Neuronal stem cell (in vitro differentiated cells): Measurements from ENCODE around the gene BTG4.

ENCODE experiments used
- DNase-seq: peaks from one replicate; pipeline ENCODE4 v3.0.0-alpha.2; 2013; ENCODE audit warnings: low spot score
- H2AFZ ChIP-seq: one replicate; pipeline ENCODE4 v1.6.1; 2013; ENCODE audit warnings: mild to moderate bottlenecking, low read length, inconsistent platforms
- H2AK5ac ChIP-seq: 2 replicates; pipeline ENCODE4 v1.6.1; 2013; ENCODE audit warnings: low read depth, mild to moderate bottlenecking, inconsistent platforms, low read length, moderate library complexity, mixed read lengths
- H2BK120ac ChIP-seq: 2 replicates; pipeline ENCODE4 v1.6.1; 2013; ENCODE audit warnings: low read depth, mild to moderate bottlenecking, inconsistent platforms, low read length, moderate library complexity, mixed read lengths
- H2BK12ac ChIP-seq: one replicate; pipeline ENCODE4 v1.6.1; 2013; ENCODE audit warnings: low read length, inconsistent platforms
- H2BK15ac ChIP-seq: 2 replicates; pipeline ENCODE4 v1.6.1; 2013; ENCODE audit warnings: mild to moderate bottlenecking, low read length, inconsistent platforms, mixed read lengths
- H2BK5ac ChIP-seq: one replicate; pipeline ENCODE4 v1.6.1; 2013; ENCODE audit warnings: inconsistent platforms, mild to moderate bottlenecking, low read length, moderate library complexity
- H3K14ac ChIP-seq: one replicate; pipeline ENCODE4 v1.6.1; 2013; ENCODE audit warnings: low read length, inconsistent platforms
- H3K18ac ChIP-seq: 2 replicates; pipeline ENCODE4 v1.6.1; 2013; ENCODE audit warnings: low read length, inconsistent platforms
- H3K23ac ChIP-seq: 2 replicates; pipeline ENCODE4 v1.6.1; 2013; ENCODE audit warnings: low read depth, mild to moderate bottlenecking, mixed read lengths, low read length, inconsistent platforms; ENCODE audit not compliant: poor library complexity
- H3K27ac ChIP-seq: replicated peaks from 3 replicates; pipeline ENCODE4 v1.5.1; 2013; ENCODE audit warnings: low read length, inconsistent platforms
- H3K27me3 ChIP-seq, 3 experiments: 2 replicates each; pipeline ENCODE4 v1.6.1; 2013; ENCODE audit warnings: low read length in 3 of 3, mild to moderate bottlenecking in 2 of 3, inconsistent platforms in 1 of 3, low read depth in 1 of 3, mixed read lengths in 1 of 3, moderate library complexity in 1 of 3; ENCODE audit not compliant: control insufficient read depth in 3 of 3, insufficient read depth in 3 of 3
- H3K36me3 ChIP-seq, 2 donors: replicated peaks in 1 of 2; 2 replicates each; pipeline ENCODE4 v1.6.1; 2013; ENCODE audit warnings: low read length in 2 of 2; ENCODE audit not compliant: control insufficient read depth in 2 of 2, insufficient read depth in 2 of 2
- H3K4ac ChIP-seq: 2 replicates; pipeline ENCODE4 v1.6.1; 2013; ENCODE audit warnings: inconsistent platforms, mild to moderate bottlenecking, low read length, moderate library complexity
- H3K4me1 ChIP-seq, 2 donors: 1 replicate in 1 of 2; 2 replicates in 1 of 2; pipeline ENCODE4 v1.6.1; 2013; ENCODE audit warnings: low read length in 2 of 2, low read depth in 1 of 2; ENCODE audit not compliant: control insufficient read depth in 2 of 2, insufficient read depth in 1 of 2
- H3K4me2 ChIP-seq: one replicate; pipeline ENCODE4 v1.6.1; 2013; ENCODE audit warnings: mild to moderate bottlenecking, low read length, inconsistent platforms; ENCODE audit not compliant: insufficient read depth, poor library complexity, severe bottlenecking
- H3K4me3 ChIP-seq, 2 donors: 2 replicates each; pipeline ENCODE4 v1.5.1; 2013; ENCODE audit warnings: low read length in 2 of 2, mild to moderate bottlenecking in 2 of 2, inconsistent platforms in 1 of 2, moderate library complexity in 1 of 2
- H3K79me1 ChIP-seq: one replicate; pipeline ENCODE4 v1.6.1; 2013; ENCODE audit warnings: low read depth, mild to moderate bottlenecking, inconsistent platforms, low read length, moderate library complexity
- H3K9ac ChIP-seq: one replicate; pipeline ENCODE4 v1.6.1; 2013; ENCODE audit warnings: mild to moderate bottlenecking, low read depth, low read length, inconsistent platforms; ENCODE audit not compliant: poor library complexity
- H3K9me3 ChIP-seq, 2 donors: replicated peaks in 1 of 2; 2 replicates each; pipeline versions ENCODE3 to v1.6.1; 2013; ENCODE audit warnings: low read length in 2 of 2, mild to moderate bottlenecking in 2 of 2, inconsistent platforms in 1 of 2, low read depth in 1 of 2, mixed read lengths in 1 of 2, moderate library complexity in 1 of 2; ENCODE audit not compliant: control insufficient read depth in 2 of 2, insufficient read depth in 1 of 2
- H4K8ac ChIP-seq: one replicate; pipeline ENCODE4 v1.6.1; 2013; ENCODE audit warnings: low read depth, mild to moderate bottlenecking, inconsistent platforms, low read length, moderate library complexity
- H4K91ac ChIP-seq: one replicate; pipeline ENCODE4 v1.6.1; 2013; ENCODE audit warnings: low read length, low read depth, mild to moderate bottlenecking, inconsistent platforms; ENCODE audit not compliant: poor library complexity
- WGBS, 2 donors: extraction: QIAGEN DNeasy Blood & Tissue Kit; methylation state at CpG; one replicate each; pipeline ENCODE4 v1.1.7; 2013; ENCODE audit warnings: missing lambda C conversion rate in 2 of 2, mixed read lengths in 1 of 2; ENCODE audit not compliant: insufficient read length in 2 of 2, insufficient replicate concordance in 1 of 2; ENCODE audit errors: extremely low coverage in 2 of 2; 5-methylcytosine and 5-hydroxymethylcytosine counted together

BTG4 gene

GRCh38 chr11:111550258-111550657, 38.1 kb upstream of the BTG4 start:
- Histone ChIP-seq H2BK5ac (no peak overlapping the region), H2AK5ac (no peak overlapping the region), H3K23ac (no peak overlapping the region), H4K8ac (no peak overlapping the region), H2BK15ac (no peak overlapping the region), H3K18ac (no peak overlapping the region), H2BK120ac (no peak overlapping the region), H4K91ac (no peak overlapping the region), H3K4me2 (no peak overlapping the region), H3K27me3 (peaks cover 0 to 36% (median 0%) of the 10 kb centered on the region in 3 experiments), H3K4ac (no peak overlapping the region), H2BK12ac (no peak overlapping the region), H3K4me1 (no peaks in the 10 kb centered on the region), H3K4me3 (no peak overlapping the region), H3K79me1 (no peaks in the 10 kb centered on the region), H3K36me3 (no peaks in the 10 kb centered on the region), H2AFZ (no peak overlapping the region), H3K9me3 (no peaks in the 10 kb centered on the region), H3K14ac (no peak overlapping the region), H3K27ac (no peak overlapping the region), H3K9ac (no peak overlapping the region)
- WGBS, 2 donors = no CpG with 5 or more reads among the region's 2 CpGs
- no peak for DNase-seq

- Histone ChIP-seq H3K27ac (no peak overlapping the region), H2BK120ac (no peak overlapping the region), H4K91ac (no peak overlapping the region), H3K9me3 (no peaks in the 10 kb centered on the region), H3K4ac (no peak overlapping the region), H3K23ac (no peak overlapping the region), H2BK5ac (no peak overlapping the region), H2AFZ (no peak overlapping the region), H3K14ac (no peak overlapping the region), H3K36me3 (no peaks in the 10 kb centered on the region), H2BK12ac (no peak overlapping the region), H2BK15ac (no peak overlapping the region), H3K4me2 (no peak overlapping the region), H4K8ac (no peak overlapping the region), H3K27me3 (peaks cover 0 to 38% (median 0%) of the 10 kb centered on the region in 3 experiments), H3K18ac (no peak overlapping the region), H3K4me3 (no peak overlapping the region), H3K9ac (no peak overlapping the region), H3K79me1 (no peaks in the 10 kb centered on the region), H2AK5ac (no peak overlapping the region), H3K4me1 (no peaks in the 10 kb centered on the region)
- DNase-seq = no peak
- WGBS, 2 donors = no CpG with 5 or more reads among the region's 3 CpGs
These were observed 37.6 kb upstream of the BTG4 start for GRCh38 chr11:111549869-111550203.

GRCh38 chr11:111549196-111549868, 37.1 kb upstream of the BTG4 start:
- H3K14ac ChIP-seq = no peak overlapping the region
- no peak overlapping the region for H2BK5ac ChIP-seq
- no peak overlapping the region for H2BK15ac ChIP-seq
- no peak overlapping the region for H3K18ac ChIP-seq
- no peaks in the 10 kb centered on the region for H3K4me1 ChIP-seq
- H3K23ac ChIP-seq = no peak overlapping the region
- no peak overlapping the region for H4K8ac ChIP-seq
- H2AFZ ChIP-seq = no peak overlapping the region
- no peak overlapping the region for H2AK5ac ChIP-seq
- H3K9ac ChIP-seq = no peak overlapping the region
- H4K91ac ChIP-seq = no peak overlapping the region
- no peaks in the 10 kb centered on the region for H3K79me1 ChIP-seq
- no peak overlapping the region for H3K4ac ChIP-seq
- no peak overlapping the region for H3K4me3 ChIP-seq
- no peak overlapping the region for H3K27ac ChIP-seq
- no peaks in the 10 kb centered on the region for H3K9me3 ChIP-seq
- no peak overlapping the region for H2BK12ac ChIP-seq
- DNase-seq = no peak
- H3K27me3 ChIP-seq = peaks cover 0 to 40% (median 0%) of the 10 kb centered on the region in 3 experiments
- H2BK120ac ChIP-seq = no peak overlapping the region
- H3K36me3 ChIP-seq = no peaks in the 10 kb centered on the region
- WGBS, 2 donors = no CpG with 5 or more reads among the region's 11 CpGs
- no peak overlapping the region for H3K4me2 ChIP-seq

GRCh38 chr11:111548525-111548924, 36.3 kb upstream of the BTG4 start:
- H3K23ac ChIP-seq = no peak overlapping the region
- H3K18ac ChIP-seq = no peak overlapping the region
- H3K27ac ChIP-seq = no peak overlapping the region
- H2BK15ac ChIP-seq = no peak overlapping the region
- WGBS, 2 donors = no CpG with 5 or more reads among the region's 2 CpGs
- no peak overlapping the region for H2BK5ac ChIP-seq
- no peak overlapping the region for H2AK5ac ChIP-seq
- no peak for DNase-seq
- H3K4me2 ChIP-seq = no peak overlapping the region
- no peak overlapping the region for H2BK120ac ChIP-seq
- no peak overlapping the region for H2AFZ ChIP-seq
- H3K4ac ChIP-seq = no peak overlapping the region
- peaks cover 0 to 48% (median 0%) of the 10 kb centered on the region in 3 experiments for H3K27me3 ChIP-seq
- H3K4me1 ChIP-seq = no peaks in the 10 kb centered on the region
- H3K36me3 ChIP-seq = no peaks in the 10 kb centered on the region
- H2BK12ac ChIP-seq = no peak overlapping the region
- H3K9ac ChIP-seq = no peak overlapping the region
- H4K8ac ChIP-seq = no peak overlapping the region
- H3K9me3 ChIP-seq = no peaks in the 10 kb centered on the region
- no peaks in the 10 kb centered on the region for H3K79me1 ChIP-seq
- no peak overlapping the region for H3K14ac ChIP-seq
- H4K91ac ChIP-seq = no peak overlapping the region
- H3K4me3 ChIP-seq = no peak overlapping the region
